GM12875 (cell line): ENCODE data around the gene RNF144A.

Source experiments
- H3K4me3 ChIP-seq: one replicate; pipeline ENCODE4 v1.5.1; 2011; ENCODE audit warnings: low read depth, low read length, control low read depth
- CTCF ChIP-seq: IDR thresholded peaks from 2 replicates; pipeline ENCODE4 v1.5.1; 2011; ENCODE audit warnings: low read depth, mild to moderate bottlenecking, control low read depth, inconsistent platforms, low read length, moderate library complexity, borderline replicate concordance; ENCODE audit not compliant: insufficient read depth

The RNF144A gene

DNA sequence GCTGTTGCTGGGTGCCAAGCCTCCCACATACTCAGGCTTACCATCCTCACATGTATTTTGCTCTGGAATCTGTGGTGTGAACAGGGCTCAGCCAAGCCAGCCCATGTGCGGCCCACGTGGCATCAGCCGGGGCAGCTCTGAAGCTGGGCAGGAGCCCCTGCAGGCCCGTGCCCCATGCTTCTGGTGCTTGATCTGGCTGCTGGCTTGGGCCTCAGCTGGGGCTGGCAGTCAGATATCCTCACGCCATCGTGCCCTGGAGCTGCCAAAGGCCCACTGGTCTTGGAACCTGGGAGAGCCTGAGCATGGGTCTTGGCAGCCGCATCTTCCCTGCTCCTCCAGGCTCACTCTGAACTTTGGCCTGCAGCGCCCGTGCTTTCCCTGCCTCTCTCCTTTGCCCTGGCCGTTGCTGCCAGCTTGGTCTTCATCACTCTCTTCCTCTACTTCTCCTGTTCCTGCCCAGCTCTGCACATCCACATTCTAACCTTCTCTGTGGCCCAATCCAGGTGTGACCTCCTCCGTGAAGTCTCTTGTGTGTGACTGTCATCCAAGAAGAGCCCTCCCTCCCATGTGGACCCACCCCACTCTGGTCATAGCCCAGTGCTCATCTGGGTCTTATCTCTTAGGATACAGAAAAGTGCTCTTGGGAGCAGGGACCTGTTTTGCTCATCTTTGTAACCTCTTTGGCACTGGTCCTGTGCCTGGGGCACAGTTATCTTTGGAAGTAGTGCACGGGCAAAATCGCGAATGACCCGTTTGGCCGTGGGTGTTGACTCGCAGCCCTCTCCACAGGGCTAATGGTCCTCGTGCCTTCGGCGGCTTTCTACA is 116.1 kb downstream of the RNF144A start:
- no peak overlapping the region for H3K4me3 ChIP-seq
- no peak for TF ChIP-seq CTCF

DNA sequence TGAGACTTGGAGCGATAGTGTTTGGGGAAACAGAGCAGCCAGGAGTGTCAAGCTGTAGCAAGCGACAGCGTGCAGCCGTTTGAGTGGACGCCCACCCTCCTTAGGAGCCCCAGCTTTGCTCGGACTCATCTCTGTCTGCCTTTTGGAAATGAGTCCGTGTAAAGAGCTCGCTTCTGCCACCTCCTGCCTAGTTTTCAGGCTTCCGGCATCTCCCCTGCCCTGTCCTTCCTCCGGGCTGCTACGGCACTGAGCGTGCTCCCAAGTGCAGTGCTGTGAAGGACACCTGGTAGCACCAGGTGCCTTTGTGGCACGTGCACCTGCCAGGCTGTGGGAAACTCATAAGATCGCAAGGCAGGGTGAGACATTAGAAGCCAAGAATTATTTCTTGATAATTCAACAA is 117.1 kb downstream of the RNF144A start:
- no peak for TF ChIP-seq CTCF
- H3K4me3 ChIP-seq, result no peak overlapping the region

- H3K4me3 ChIP-seq, result no peak overlapping the region
- no peak for TF ChIP-seq CTCF
Observed at GRCh38 chr2:7035884-7036283, 118.7 kb downstream of the RNF144A start.

DNA sequence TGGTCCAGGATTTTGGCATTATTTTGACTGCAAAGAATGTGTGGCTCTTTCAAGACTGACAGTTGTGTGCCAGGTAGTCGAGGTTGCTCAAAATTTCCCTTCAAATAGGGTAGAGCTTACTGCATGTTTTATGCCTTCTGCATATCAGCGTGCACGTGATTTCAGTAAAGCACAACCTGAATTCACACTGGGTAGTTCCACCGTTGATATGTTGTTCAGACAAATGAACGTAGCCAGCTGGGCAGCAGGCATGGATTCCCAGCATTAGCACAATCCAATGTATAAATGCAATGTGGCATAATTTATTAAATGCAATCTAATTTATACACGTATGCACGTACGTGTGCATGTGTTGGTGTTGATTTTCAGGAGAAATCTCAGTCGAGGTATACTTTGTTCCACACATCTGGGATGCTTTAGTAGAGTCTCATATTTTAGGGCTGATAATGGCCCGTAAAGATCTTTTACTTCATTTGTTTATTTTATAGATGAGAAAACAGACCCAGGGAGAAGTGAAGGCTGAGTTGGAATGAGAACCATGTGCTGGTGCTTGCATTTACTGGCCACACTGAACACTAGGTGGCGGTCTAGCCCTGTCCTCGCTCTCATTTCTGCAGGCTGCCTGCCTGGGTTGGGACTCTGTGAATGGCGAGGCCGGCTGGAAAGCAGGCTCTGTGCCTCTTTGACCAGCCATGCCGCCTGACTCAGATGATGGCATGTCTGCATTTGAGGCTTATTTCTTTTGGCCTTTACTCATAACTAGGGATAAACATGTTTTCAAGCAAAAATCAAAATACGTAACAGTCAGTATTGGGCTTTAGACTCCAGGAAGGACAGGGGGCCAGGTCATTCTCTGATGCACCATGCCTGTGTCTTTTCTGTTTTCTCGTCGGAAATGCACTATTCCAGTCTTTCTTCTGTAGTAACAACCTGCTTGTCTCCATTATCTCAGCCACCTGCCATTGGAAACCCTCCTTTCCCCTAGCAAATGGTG is 120.4 kb downstream of the RNF144A start:
- no peak overlapping the region for H3K4me3 ChIP-seq
- peak; percentile 85 for TF ChIP-seq CTCF

- H3K4me3 ChIP-seq, result no peak overlapping the region
- no peak for TF ChIP-seq CTCF
Observed at GRCh38 chr2:7040547-7040946, 123.3 kb downstream of the RNF144A start.

- no peak for TF ChIP-seq CTCF
- H3K4me3 ChIP-seq, result no peak overlapping the region
Observed at GRCh38 chr2:7041421-7041820, 124.2 kb downstream of the RNF144A start.
